ENCODE measurements around the gene ECHS1.

DNA sequence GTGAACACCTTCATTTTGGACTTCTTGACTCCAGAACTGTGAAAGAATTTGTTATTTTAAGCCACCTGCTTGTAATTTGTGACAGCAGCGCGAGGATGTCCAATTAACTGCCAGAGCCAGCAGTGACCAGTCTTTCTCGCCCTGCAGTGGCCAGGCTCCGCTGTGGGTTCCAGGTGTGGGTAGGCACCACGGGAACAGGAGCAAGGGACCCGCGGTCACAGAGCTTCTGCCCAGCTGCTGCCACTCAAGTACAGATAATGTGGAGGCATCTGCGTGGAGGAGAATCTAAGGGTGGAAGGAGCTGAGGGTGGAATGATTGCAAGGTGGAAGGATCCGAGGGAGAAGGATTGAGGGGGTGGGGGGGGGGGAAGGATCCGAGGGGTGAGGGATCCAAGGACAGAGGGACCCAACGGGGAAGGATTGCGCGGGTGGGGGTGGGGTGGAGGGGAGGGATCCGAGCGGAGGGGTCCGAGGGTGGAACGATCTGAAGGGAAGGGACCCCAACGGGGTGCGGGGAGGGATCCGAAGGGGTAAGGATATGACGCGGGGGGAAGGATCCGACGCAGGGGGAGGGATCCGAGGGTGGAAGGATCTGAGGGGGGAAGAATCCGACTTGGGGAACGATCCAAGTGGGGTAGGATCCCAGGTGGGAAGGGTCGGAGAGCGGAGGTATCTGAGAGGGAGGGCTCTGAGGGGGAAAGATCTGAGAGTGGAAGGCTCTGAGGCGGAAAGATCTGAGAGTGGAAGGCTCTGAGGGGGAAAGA, 40.0 kb downstream of the ECHS1 start:
- no peak for TF ChIP-seq EZH2 (IDR thresholded peaks at IDR 0.05; ENCODE audit: insufficient read depth, poor library complexity, severe bottlenecking)
- no peak for TF ChIP-seq EZH2phosphoT487 (IDR thresholded peaks at IDR 0.05; ENCODE audit: insufficient read depth, low read depth)

Data from GM23248 (cell line).